HG03457 (cell line): Measurements from ENCODE around the gene ANKZF1.

Experiments used
- ATAC-seq: cut with Tn5 transposase; IDR thresholded peaks from one replicate; pipeline ENCODE4 v1.9.1; 2021; ENCODE audit warnings: moderate number of reproducible peaks; ENCODE audit not compliant: unreplicated experiment

The ANKZF1 gene

GRCh38 chr2:219279916-219280516, 50.4 kb downstream of the ANKZF1 start:
- ATAC-seq: no peak

GRCh38 chr2:219280651-219281050, 51.0 kb downstream of the ANKZF1 start:
- no peak for ATAC-seq

- ATAC-seq: no peak
Measured at GRCh38 chr2:219281588-219281987, 52.0 kb downstream of the ANKZF1 start.

GRCh38 chr2:219282375-219282774, 52.8 kb downstream of the ANKZF1 start:
- no peak for ATAC-seq

GRCh38 chr2:219282943-219283581, 53.5 kb downstream of the ANKZF1 start:
- no peak for ATAC-seq

GRCh38 chr2:219284501-219285372, 55.1 kb downstream of the ANKZF1 start:
- ATAC-seq: no peak

GRCh38 chr2:219285373-219285735, 55.7 kb downstream of the ANKZF1 start:
- no peak for ATAC-seq

- ATAC-seq: no peak
Measured at GRCh38 chr2:219285894-219286425, 56.4 kb downstream of the ANKZF1 start.
